Peyer's patch (tissue), 4 donors: Measurements from ENCODE around the gene TBC1D22B. TPM values are rescaled to one million over a fixed set of nuclear protein-coding genes. Genes with fewer than 3 reads are reported as not detected.
"Not testable (repeated sequence)": the region's sequence is repeated elsewhere in the genome, so short reads cannot be mapped to it uniquely, and the experiment has no call there.

ENCODE experiments used
- DNase-seq, 3 donors: peaks; one replicate each; pipeline ENCODE4 v3.0.0-alpha.2; 2017 to 2019
- H3K27ac ChIP-seq, 4 donors: fragments of 200-600 bp; sonication (generic); one replicate each; pipeline ENCODE4 v1.5.1; 2016 to 2019
- H3K27me3 ChIP-seq, 2 donors: fragments of 200-600 bp; sonication (generic); one replicate each; pipeline ENCODE4 v1.5.1; 2019
- H3K36me3 ChIP-seq, 3 donors: fragments of 200-600 bp; sonication (generic); one replicate each; pipeline ENCODE4 v1.5.1; 2016 to 2019
- H3K4me1 ChIP-seq, 4 donors: fragments of 200-600 bp; sonication (generic); one replicate each; pipeline ENCODE4 v1.5.1; 2016 to 2019
- H3K4me3 ChIP-seq, 4 donors: fragments of 200-600 bp; sonication (generic); 1 replicate in 3 of 4; 2 replicates in 1 of 4; pipeline ENCODE4 v1.5.1; 2016 to 2019; ENCODE audit warnings: mild to moderate bottlenecking in 1 of 4
- H3K9me3 ChIP-seq, 4 donors: fragments of 200-600 bp; sonication (generic); one replicate each; pipeline ENCODE4 v1.5.1; 2016 to 2019; ENCODE audit warnings: mild to moderate bottlenecking in 1 of 4
- POLR2A ChIP-seq, 2 donors: fragments of 450-650 bp; IDR thresholded peaks; one replicate each; pipeline ENCODE4 v1.5.1; 2017; ENCODE audit warnings: antibody characterized with exemption in 2 of 2, mild to moderate bottlenecking in 2 of 2, moderate library complexity in 2 of 2
- total RNA-seq, 4 donors: library from RNA; depleted of rRNA; stranded (reverse); fragments of >200 nt; gene quantifications; one replicate each; pipeline ENCODE4 v1.1.0, GENCODE V29; 2016
- TF ChIP-seq, protein P1 (sequence below), 6 experiments: fragments of 450-650 bp in 4 of 6; fragments of 200-600 bp in 2 of 6; sonication (generic) in 1 of 6; IDR thresholded peaks; one replicate each; pipeline ENCODE4 v1.5.1; 2017 to 2019; ENCODE audit warnings: antibody characterized with exemption in 6 of 6, mild to moderate bottlenecking in 3 of 6, moderate library complexity in 1 of 6

TBC1D22B gene
- total RNA-seq, 4 donors from 2014 or later: 12.4 to 23.3 (median 19.0) TPM

- Histone ChIP-seq H3K4me1 (no peaks in the 10 kb centered on the region), H3K4me3 (no peak overlapping the region), H3K27me3 (no peaks in the 10 kb centered on the region), H3K36me3 (peaks cover 0 to 28% (median 0%) of the 10 kb centered on the region in 3 donors), H3K9me3 (no peaks in the 10 kb centered on the region), H3K27ac (no peak overlapping the region)
- TF ChIP-seq POLR2A (IDR thresholded peaks at IDR 0.05): no peak
- TF ChIP-seq, protein P1, sequence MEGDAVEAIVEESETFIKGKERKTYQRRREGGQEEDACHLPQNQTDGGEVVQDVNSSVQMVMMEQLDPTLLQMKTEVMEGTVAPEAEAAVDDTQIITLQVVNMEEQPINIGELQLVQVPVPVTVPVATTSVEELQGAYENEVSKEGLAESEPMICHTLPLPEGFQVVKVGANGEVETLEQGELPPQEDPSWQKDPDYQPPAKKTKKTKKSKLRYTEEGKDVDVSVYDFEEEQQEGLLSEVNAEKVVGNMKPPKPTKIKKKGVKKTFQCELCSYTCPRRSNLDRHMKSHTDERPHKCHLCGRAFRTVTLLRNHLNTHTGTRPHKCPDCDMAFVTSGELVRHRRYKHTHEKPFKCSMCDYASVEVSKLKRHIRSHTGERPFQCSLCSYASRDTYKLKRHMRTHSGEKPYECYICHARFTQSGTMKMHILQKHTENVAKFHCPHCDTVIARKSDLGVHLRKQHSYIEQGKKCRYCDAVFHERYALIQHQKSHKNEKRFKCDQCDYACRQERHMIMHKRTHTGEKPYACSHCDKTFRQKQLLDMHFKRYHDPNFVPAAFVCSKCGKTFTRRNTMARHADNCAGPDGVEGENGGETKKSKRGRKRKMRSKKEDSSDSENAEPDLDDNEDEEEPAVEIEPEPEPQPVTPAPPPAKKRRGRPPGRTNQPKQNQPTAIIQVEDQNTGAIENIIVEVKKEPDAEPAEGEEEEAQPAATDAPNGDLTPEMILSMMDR (IDR thresholded peaks at IDR 0.05): no peak
- no peak for DNase-seq
These were observed 73.5 kb downstream of the TBC1D22B start for GRCh38 chr6:37331047-37331446.

DNA sequence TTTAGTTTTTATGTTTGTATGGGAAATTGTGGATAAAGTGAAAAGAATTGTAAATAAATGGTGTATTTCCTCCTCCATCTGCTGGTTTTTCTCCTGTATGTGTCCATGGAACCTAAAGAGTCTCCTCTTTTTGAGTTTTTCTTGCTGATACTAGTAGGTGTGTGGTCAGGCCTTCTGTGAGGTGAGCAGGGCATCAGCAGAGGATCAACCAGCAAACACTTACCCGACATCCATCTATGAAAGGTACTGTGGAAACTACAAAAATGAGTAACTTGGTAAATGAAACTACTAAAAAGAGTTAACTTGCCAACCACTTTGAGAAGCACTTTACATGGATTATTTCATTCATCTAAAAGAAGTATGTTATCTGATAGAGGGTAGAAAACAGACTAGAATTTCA lies 75.3 kb downstream of the TBC1D22B start:
- TF ChIP-seq, protein P1 (IDR thresholded peaks at IDR 0.05): no peak
- TF ChIP-seq POLR2A (IDR thresholded peaks at IDR 0.05): no peak
- H3K27ac ChIP-seq: no peak overlapping the region
- H3K4me3 ChIP-seq: no peak overlapping the region
- DNase-seq: no peak
- H3K4me1 ChIP-seq: no peaks in the 10 kb centered on the region
- no peaks in the 10 kb centered on the region for H3K9me3 ChIP-seq
- peaks cover 0 to 28% (median 0%) of the 10 kb centered on the region in 3 donors for H3K36me3 ChIP-seq
- H3K27me3 ChIP-seq: no peaks in the 10 kb centered on the region

DNA sequence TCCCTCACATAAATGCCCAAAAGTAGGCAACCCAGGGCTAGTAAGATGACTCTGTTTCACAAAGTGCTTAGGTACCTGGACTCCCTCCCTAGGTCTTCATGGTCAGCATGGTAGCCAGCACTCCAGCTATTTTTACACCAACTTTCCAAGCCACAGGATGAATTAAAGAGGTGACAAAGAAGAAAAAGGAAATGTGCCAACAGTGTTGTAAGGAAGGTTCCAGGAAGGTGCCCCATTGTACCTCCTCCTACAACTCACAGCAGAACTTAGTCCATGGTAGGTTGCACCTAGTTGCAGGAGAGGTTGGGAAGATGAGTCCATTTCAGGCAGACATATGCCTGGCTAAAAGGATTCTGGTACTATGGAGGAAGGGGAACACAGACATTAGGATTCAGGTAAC lies 76.5 kb downstream of the TBC1D22B start:
- peaks cover 0 to 28% (median 0%) of the 10 kb centered on the region in 3 donors for H3K36me3 ChIP-seq
- TF ChIP-seq POLR2A (IDR thresholded peaks at IDR 0.05): no peak
- TF ChIP-seq, protein P1 (IDR thresholded peaks at IDR 0.05): no peak
- no peak overlapping the region for H3K27ac ChIP-seq
- H3K4me1 ChIP-seq: no peaks in the 10 kb centered on the region
- H3K9me3 ChIP-seq: no peaks in the 10 kb centered on the region
- DNase-seq: no peak
- no peaks in the 10 kb centered on the region for H3K27me3 ChIP-seq
- H3K4me3 ChIP-seq: no peak overlapping the region

DNA sequence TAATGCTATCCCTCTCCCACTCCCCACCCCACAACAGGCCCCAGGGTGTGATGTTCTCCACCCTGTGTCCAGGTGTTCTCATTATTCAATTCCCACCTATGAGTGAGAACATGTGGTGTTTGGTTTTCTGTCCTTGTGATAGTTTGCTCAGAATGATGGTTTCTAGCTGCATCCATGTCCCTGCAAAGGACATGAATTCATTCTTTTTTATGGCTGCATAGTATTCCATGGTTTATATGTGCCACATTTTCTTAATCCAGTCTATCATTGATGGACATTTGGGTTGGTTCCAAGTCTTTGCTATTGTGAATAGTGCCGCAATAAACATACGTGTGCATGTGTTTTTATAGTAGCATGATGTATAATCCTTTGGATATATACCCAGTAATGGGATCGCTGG lies 80.7 kb downstream of the TBC1D22B start:
- H3K27ac ChIP-seq, H3K4me1 ChIP-seq, DNase-seq, H3K36me3 ChIP-seq, H3K9me3 ChIP-seq, H3K27me3 ChIP-seq, H3K4me3 ChIP-seq: not testable (repeated sequence)

DNA sequence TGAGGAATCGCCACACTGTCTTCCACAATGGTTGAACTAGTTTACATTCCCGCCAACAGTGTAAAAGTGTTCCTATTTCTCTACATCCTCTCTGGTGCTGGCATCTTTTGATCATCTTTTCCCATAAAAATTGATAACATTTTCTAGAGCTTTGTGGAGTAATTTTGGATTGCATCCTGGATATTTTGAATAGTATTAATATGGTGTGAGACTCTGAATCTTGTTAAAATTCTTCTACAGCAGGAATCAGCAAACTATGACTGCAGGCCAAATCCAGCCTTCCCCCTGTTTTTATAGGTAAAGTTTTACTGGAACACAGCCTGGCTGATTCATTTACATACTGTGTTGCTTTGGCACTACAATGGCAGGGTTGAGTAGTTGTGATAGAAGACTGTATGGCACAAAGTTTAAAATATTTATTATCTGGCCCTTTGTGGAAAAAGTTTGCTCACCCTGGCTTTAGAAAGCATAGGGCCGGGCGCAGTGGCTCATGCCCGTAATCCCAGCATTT lies 81.2 kb downstream of the TBC1D22B start:
- H3K4me3 ChIP-seq: no peak overlapping the region
- no peaks in the 10 kb centered on the region for H3K27me3 ChIP-seq
- DNase-seq: no peak
- TF ChIP-seq, protein P1 (IDR thresholded peaks at IDR 0.05): no peak
- no peak for TF ChIP-seq POLR2A (IDR thresholded peaks at IDR 0.05)
- H3K36me3 ChIP-seq: no peaks in the 10 kb centered on the region
- no peak overlapping the region for H3K27ac ChIP-seq
- no peaks in the 10 kb centered on the region for H3K4me1 ChIP-seq
- H3K9me3 ChIP-seq: no peaks in the 10 kb centered on the region

GRCh38 chr6:37339741-37340638 lies 82.4 kb downstream of the TBC1D22B start:
- no peaks in the 10 kb centered on the region for H3K36me3 ChIP-seq
- no peaks in the 10 kb centered on the region for H3K4me1 ChIP-seq
- TF ChIP-seq POLR2A (IDR thresholded peaks at IDR 0.05): no peak
- TF ChIP-seq, protein P1 (IDR thresholded peaks at IDR 0.05): no peak
- H3K4me3 ChIP-seq: no peak overlapping the region
- DNase-seq: no peak
- H3K27ac ChIP-seq: no peak overlapping the region
- no peaks in the 10 kb centered on the region for H3K9me3 ChIP-seq
- H3K27me3 ChIP-seq: no peaks in the 10 kb centered on the region
